Left ventricle myocardium superior (tissue), 1 donor: Measurements from ENCODE around the gene ACKR4. TPM values are rescaled to one million over a fixed set of nuclear protein-coding genes. Genes with fewer than 3 reads are reported as not detected.
A peak's percentile ranks its signal among the peaks of the same experiment; 100 is the strongest.
"Not testable (repeated sequence)": the region's sequence is repeated elsewhere in the genome, so short reads cannot be mapped to it uniquely, and the experiment has no call there.

ENCODE experiments used
- ATAC-seq: fragments of 200-7000 bp; cut with Tn5 transposase; one replicate; pipeline ENCODE4 v1.9.1; 2020; ENCODE audit warnings: mild to moderate bottlenecking, moderate library complexity
- DNase-seq: peaks from one replicate; pipeline ENCODE4 v3.0.0-alpha.2; 2020
- intact Hi-C: fragments of 100-400 bp; cut with micrococcal nuclease; formaldehyde crosslinking; loops from one replicate; pipeline ENCODE4 v1.11.0; 2022
- total RNA-seq: library from RNA; stranded (reverse); fragmentation: NEBNext Ultra II Directional; extraction: Animal tissue kit (Norgen Biotek cat#: 25700); gene quantifications from one replicate; pipeline ENCODE4 v1.2.1, GENCODE V29; 2021
- donor health status: DM: no; HTN: yes; CAD: no; lungs with severe emphysema.

The ACKR4 gene
- total RNA-seq, 1 donor from 2014 or later: 1.4 TPM

- ATAC-seq (no peak), DNase-seq (no peak)
- intact Hi-C loops: no loop called here
Measured at GRCh38 chr3:132593241-132593946, 3.7 kb upstream of the ACKR4 start.

GRCh38 chr3:132593947-132594323 is 3.1 kb upstream of the ACKR4 start:
- DNase-seq: no peak
- ATAC-seq: peak; percentile 31
- intact Hi-C loops: no loop called here

GRCh38 chr3:132594498-132594897 is 2.6 kb upstream of the ACKR4 start:
- intact Hi-C loops: no loop called here
- ATAC-seq (no peak), DNase-seq (no peak)

- intact Hi-C loops: no loop called here
- peak; percentile 31 for ATAC-seq
- DNase-seq: no peak
Measured at GRCh38 chr3:132595014-132595413, 2.1 kb upstream of the ACKR4 start.

DNA sequence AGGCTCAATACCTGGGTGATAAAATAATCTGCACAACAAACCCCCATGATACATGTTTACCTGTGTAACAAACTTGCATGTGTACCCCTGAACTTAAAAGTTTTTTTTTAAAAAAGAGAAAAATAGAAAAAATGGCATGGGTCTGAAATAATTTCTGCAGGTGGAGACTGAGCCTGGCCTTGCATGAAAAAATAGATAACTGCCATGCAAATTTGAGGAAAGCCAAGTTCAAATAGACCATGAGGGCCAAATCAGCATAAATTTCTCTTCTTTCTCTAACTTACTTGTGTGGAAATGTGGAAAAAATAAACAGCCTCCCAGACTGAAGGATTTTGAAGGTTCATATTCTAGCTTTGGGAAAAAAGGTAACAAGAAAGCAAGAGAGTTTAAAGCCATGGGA is 744 bp upstream of the ACKR4 start:
- ATAC-seq (no peak), DNase-seq (no peak)
- intact Hi-C loops: no loop called here

GRCh38 chr3:132597660-132598059 is 590 bp downstream of the ACKR4 start:
- no peak for ATAC-seq
- DNase-seq: no peak
- intact Hi-C loops: no loop called here

GRCh38 chr3:132598181-132598580 is 1.1 kb downstream of the ACKR4 start:
- no peak for DNase-seq
- intact Hi-C loops: no loop called here
- ATAC-seq: no peak

DNA sequence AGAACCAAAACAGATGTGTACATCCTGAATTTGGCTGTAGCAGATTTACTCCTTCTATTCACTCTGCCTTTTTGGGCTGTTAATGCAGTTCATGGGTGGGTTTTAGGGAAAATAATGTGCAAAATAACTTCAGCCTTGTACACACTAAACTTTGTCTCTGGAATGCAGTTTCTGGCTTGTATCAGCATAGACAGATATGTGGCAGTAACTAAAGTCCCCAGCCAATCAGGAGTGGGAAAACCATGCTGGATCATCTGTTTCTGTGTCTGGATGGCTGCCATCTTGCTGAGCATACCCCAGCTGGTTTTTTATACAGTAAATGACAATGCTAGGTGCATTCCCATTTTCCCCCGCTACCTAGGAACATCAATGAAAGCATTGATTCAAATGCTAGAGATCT is 3.5 kb downstream of the ACKR4 start:
- ATAC-seq, intact Hi-C loops, DNase-seq: not testable (repeated sequence)

- peak; percentile 61 for ATAC-seq
- intact Hi-C loops: no loop called here
- DNase-seq: no peak
Measured at GRCh38 chr3:132605374-132605792, 8.3 kb downstream of the ACKR4 start.

- DNase-seq: no peak
- intact Hi-C loops: no loop called here
- ATAC-seq: peak; percentile 72
Measured at GRCh38 chr3:132606085-132606484, 9.0 kb downstream of the ACKR4 start.

DNA sequence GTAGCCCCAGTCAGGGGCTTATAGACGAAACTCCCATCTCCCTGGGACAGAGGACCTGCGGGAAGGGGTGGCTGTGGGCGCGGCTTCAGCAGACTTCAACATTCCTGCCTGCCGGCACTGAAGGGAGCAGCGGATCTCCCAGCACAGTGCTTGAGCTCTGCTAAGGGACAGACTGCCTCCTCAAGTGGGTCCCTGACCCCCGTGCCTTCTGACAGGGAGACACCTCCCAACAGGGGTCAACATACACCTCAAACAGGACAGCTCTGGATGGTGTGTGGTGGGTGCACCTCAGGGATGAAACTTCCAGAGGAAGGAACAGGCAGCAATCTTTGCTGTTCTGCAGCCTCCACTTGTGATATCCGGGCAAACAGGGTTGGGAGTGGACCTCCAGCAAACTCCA is 9.6 kb downstream of the ACKR4 start:
- intact Hi-C loops, DNase-seq, ATAC-seq: not testable (repeated sequence)

DNA sequence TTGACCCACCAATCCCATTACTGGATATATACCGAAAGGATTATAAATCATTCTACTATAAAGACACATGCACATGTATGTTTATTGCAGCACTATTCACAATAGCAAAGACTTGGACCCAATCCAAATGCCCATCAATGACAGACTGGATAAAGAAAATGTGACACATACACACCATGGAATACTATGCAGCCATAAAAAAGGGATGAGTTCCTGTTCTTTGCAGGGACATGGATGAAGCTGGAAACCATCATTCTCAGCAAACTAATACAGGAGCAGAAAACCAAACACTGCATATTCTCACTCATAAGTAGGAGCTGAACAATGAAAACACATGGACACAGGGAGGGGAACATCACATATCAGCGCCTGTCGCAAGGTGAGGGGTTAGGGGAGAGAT is 18.2 kb downstream of the ACKR4 start:
- DNase-seq, ATAC-seq, intact Hi-C loops: not testable (repeated sequence)

GRCh38 chr3:132615881-132616280 is 18.8 kb downstream of the ACKR4 start:
- intact Hi-C loops: no loop called here
- ATAC-seq: no peak
- DNase-seq: no peak

GRCh38 chr3:132616780-132617179 is 19.7 kb downstream of the ACKR4 start:
- intact Hi-C loops: no loop called here
- ATAC-seq (no peak), DNase-seq (no peak)

DNA sequence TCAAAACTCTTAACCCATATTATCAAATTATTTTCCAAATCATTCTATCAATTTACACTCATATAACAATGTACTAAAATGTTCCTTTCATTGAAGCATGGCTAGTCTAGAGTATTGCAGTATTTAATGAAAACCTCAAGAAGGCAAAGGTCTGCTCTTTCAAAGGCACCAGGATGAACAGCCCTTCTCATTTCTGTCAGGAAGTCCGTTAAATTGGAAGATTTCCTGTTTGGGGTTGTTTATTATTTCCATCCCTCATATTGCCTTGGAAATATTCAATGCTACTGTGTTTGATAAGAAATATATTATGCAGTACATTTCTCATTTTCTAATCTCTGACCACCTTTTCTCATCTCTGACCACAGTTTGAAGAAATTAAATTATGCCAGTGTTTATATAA is 25.1 kb downstream of the ACKR4 start:
- DNase-seq: no peak
- no peak for ATAC-seq
- intact Hi-C loops: no loop called here

DNA sequence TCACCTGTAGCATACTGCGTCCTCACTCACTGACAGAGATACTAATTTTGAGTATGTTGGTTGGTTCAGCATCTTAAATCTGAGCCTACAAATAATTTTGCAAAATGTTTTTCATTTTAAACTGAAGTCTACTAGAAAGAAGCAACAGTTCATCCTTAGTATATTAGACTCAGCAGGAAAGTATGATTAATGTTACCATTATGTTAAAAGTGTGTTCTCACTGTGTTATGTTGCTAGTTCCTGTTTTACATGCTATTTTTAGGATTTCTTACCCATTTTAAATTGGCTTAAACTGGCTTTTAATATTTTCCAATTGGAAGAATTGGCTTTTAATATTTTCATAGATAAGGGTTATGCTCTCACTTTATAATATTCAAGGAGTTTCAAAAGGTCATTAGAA is 25.7 kb downstream of the ACKR4 start:
- no peak for ATAC-seq
- no peak for DNase-seq
- intact Hi-C loops: no loop called here

DNA sequence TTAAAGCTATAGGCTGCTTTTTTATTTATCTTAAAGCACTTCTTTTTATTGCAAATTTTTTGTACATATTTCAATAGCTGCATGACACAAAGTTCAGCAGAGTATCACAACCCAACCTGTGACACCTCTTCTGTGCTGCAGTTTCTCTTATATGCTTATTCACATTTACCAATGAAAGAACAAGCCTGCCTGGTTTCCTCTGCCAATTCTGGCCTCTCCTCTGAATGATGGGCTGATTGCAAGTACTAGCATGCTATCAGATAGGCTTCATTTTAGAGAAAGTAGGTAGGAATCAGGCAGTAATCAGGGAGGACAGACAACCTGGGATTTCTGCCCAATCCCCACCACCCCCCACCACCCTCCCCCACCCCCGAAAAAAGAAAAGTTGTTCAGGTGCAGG is 26.6 kb downstream of the ACKR4 start:
- intact Hi-C loops: no loop called here
- ATAC-seq (no peak), DNase-seq (no peak)

DNA sequence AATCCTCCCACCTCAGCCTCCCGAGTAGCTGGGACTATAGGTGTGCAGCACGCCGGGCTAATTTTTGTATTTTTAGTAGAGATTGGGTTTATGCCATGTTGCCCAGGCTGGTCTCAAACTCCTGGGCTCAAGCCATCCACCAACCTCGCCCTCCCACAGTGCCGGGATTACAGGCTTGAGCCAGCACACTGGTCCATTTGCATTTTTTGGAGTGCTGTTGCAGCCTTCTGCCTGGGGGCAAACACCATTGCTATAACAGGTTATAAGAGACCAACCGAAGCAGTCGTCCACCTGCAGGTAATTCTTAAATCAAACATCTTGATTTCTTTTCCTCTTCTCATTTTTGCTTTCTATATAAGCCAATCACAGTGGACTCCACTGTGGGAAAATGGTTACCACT is 27.7 kb downstream of the ACKR4 start:
- no peak for ATAC-seq
- no peak for DNase-seq
- intact Hi-C loops: no loop called here

DNA sequence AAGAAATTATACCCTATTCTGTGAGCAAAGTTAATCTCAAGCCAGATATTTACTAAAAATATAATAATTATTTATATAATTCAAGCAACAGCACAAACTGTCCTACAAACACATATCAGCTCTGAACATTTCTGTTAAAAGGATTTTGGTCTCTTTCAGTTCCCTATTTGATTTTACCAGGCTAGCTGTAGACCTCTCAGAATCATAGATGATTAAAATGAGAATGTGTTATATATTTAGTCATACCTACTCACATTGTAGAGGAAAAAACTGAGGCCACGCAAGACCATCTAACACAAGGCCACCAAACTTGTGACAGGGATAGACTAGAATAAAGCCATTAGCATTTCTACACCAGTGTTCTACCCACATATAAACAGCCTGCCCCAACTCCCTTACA is 28.5 kb downstream of the ACKR4 start:
- DNase-seq (no peak), ATAC-seq (no peak)
- intact Hi-C loops: no loop called here

DNA sequence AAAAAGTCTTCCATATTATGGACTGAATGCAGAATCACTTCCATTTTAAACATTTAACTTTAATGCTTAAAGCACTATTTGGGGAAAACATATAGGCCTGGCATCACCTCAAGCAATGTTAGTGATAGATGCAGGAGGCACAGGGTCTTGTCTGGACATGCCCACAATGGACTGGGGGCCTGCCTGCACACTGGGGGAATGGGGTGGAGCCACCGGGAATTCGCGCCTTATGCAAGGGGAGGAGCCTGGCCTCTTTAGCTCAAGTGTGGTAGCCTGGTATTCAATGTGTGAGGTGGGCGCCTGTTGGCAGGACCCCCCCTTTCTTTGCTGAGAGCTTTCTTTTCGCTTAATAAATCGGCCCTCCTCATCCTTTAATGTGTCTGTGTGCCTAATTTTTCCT is 29.9 kb downstream of the ACKR4 start:
- ATAC-seq (no peak), DNase-seq (no peak)
- intact Hi-C loops: no loop called here

DNA sequence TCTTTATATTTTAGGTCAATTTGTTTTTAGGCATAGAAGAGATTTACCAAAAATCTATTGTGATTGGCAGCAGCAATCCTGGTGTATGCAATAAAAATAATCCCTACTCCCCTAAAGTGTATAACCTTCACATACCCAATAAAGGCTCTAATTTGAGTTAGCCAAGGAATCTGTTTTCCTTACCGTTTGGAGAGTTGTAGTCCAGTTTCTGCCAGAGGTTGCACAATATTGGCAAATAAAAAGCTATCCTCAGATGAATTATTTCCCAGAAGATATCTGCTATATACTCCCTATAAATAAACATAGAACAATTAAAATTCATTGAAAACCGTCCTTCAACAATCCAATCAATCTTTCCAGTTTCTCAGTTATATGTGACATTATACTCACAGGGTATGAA is 31.1 kb downstream of the ACKR4 start:
- DNase-seq (no peak), ATAC-seq (peak; percentile 28)
- intact Hi-C loops: no loop called here

DNA sequence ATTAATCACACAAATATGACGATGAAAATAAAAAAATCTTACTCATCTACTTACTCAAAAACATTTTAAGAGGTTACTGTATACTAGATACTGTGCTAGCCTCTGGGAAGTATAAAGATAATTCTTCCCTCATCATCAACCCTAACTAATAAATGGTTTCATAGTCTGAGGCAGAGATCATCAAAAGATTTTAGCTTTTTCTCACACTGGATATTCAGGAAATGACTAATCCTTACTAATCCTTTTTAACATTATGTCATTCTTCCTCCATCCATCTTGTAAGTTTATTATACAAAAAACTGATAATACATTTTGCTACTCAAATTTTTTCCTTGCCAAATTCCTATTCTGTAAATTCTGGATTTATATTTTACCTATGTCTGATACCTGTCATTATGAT is 32.9 kb downstream of the ACKR4 start:
- DNase-seq (no peak), ATAC-seq (no peak)
- intact Hi-C loops: no loop called here
